Activated CD8-positive, alpha-beta memory T cell treated with anti-CD3 and anti-CD28 coated beads for 24 hours (primary cell): Measurements from ENCODE around the gene MYCL.
A peak's percentile ranks its signal among the peaks of the same experiment; 100 is the strongest.
"Not testable (repeated sequence)": the region's sequence is repeated elsewhere in the genome, so short reads cannot be mapped to it uniquely, and the experiment has no call there.

ENCODE experiments used
- DNase-seq: peaks from one replicate; pipeline ENCODE4 v3.0.0-alpha.2; 2020

Gene MYCL

DNA sequence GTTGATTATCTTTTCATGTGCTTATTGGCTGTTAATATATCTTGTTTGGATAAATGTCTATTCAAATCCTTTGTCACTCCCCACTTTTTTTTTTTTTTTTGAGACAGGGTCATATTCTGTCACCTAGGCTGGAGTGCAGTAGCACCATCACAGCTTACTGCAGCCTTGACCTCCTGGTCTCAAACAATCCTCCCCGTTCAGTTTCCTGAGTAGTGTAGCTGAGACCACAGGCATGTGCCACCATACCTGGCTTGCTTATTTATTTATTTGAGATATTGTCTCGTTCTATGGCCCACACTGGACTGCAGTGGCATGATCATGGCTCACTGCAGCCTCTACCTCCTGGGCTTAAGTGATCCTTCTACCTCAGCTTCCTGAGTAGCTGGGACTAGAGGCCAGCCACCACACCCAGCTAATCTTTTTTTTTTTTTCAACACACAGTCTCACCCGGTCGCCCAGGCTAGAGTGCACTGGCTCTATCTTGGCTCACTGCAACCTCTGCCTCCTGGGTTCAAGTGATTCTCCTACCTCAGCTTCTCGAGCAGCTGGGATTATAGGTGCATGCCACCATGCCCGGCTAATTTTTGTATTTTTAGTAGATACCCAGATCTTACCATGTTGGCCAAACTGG, 13.9 kb upstream of the MYCL start:
- DNase-seq: no peak

- not testable (repeated sequence) for DNase-seq
These were observed 11.4 kb upstream of the MYCL start for GRCh38 chr1:39913136-39913535.

DNA sequence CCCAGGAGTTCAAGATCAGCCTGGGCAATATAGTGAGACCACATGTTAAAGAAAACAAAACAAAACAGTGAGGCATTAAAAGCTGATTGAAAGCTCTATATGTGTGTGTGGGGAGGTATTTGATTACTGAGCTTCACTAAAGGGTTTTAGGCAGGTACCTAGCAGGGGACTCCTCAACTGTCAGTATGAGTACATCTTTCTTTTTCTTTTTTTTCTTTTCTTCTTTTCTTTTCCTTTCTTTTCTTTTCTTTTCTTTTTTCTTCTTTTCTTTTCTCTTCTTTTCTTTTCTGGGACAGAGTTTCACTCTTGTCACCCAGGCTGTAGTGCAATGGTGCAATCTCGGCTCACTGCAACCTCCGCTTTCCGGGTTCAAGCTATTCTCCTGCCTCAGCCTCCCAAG, 8.5 kb upstream of the MYCL start:
- DNase-seq: no peak

GRCh38 chr1:39908534-39908933, 6.8 kb upstream of the MYCL start:
- DNase-seq: no peak

GRCh38 chr1:39907528-39908453, 6.1 kb upstream of the MYCL start:
- DNase-seq: no peak

DNA sequence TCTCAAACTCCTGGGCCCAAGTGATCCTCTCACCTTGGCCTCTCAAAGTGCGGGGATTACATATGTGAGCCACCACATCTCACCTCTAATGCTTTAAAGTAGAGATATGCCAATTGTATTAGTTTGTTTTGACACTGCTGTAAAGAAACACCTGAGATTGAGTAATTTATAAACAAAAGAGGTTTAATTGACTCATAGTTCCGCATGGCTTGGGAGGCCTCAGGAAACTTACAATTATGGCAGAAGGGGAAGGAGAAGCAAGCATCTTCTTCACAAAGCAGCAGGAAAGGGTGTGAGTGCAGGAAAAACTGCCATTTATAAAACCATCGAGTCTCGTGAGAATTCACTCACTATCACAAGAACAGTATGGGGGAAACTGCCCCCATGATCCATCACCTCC, 3.5 kb upstream of the MYCL start:
- no peak for DNase-seq

- DNase-seq: no peak
These were observed 717 bp upstream of the MYCL start for GRCh38 chr1:39902460-39902807.

GRCh38 chr1:39901464-39901713, 328 bp downstream of the MYCL start:
- DNase-seq: peak; percentile 69

- DNase-seq: no peak
These were observed 854 bp downstream of the MYCL start for GRCh38 chr1:39900662-39901463.

DNA sequence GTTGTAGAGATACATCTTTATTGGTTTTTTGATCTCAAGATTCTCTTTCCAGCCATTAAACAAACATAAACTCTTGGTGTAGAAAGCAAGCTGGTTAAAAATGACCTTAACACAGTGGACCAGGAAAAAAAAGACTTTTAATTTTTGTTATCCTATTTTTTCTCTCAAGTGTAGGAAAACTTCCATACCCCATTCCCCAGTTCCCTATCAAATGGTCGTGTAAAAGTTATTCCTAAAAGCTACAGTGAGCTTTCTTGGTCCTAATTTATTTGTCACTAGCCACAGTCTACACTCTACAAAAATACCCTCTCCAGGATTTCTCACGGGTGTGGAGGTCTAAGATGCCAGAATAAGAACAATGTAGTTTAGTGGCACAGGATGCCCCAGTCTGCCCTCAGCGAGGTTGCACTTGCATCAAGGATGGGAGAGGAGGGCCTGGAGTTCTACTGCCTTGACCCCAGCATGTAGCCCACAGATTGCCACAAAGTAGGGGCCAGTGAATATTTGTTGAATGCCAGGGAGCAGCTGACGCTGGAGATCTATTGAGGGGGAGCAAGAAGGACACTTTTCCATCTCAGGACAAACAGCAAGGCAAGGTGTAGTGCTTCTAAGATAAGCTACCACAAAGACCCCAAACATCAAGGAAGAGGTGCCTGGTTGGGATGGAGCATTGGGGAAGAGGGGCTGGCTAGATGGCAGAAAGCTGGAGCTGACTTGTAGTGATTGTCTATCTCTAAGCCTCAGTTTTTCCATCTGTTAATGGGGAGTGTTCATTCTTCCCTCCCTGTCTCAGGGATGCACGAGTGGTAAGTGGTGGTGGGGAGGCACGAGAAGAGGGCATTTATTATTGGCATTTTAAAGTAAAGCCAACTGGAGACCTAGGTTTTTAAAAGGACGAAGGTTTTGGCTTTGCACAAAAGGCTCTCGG, 1.8 kb downstream of the MYCL start:
- DNase-seq: no peak

GRCh38 chr1:39898648-39899603, 2.8 kb downstream of the MYCL start:
- no peak for DNase-seq

DNA sequence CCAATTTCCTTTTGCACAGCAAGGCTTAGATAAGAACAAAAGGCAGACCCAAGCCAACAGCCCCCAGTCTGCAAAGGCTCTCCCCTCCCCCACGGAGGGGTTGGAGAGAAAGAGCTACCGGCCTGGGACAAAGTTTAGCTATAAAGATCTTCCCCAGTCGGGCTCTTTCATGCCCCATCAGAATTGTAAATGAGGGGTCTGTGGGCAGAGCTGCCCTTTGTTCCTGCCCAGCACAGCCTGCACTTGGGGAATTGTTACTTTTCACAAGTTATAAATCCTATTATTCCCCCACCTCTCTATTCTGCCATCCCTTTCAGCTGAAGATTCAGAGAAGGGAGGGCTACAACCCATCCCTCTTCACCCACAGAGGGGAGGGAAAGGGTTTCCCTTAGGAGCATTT, 3.5 kb downstream of the MYCL start:
- DNase-seq: no peak

GRCh38 chr1:39896909-39897685, 4.6 kb downstream of the MYCL start:
- DNase-seq: no peak

- DNase-seq: no peak
These were observed 5.8 kb downstream of the MYCL start for GRCh38 chr1:39895731-39896480.

- no peak for DNase-seq
These were observed 6.7 kb downstream of the MYCL start for GRCh38 chr1:39894884-39895495.

GRCh38 chr1:39892601-39893595, 8.8 kb downstream of the MYCL start:
- no peak for DNase-seq

DNA sequence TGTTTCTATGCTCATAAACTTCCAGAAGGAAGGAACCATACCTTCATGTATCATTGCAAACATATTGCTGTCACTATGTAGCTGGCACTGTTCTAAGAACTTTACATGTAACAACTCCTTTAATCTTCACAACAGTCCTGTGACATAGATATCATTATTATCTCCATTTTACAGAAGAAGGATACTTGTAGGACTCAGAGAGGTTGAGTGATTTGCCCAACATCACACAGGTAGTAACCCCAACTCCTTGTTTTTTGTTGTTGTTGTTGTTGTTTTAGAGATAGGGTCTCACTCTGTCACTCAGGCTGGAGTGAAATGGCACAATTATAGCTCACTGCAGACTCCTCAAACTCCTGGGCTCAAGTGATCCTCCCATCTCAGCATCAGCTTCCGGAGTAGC, 10.8 kb downstream of the MYCL start:
- DNase-seq: no peak

- DNase-seq: no peak
These were observed 11.4 kb downstream of the MYCL start for GRCh38 chr1:39890273-39890672.
